Lower leg skin (tissue), 4 donors: ENCODE measurements around the gene NLRP14. TPM values are rescaled to one million over a fixed set of nuclear protein-coding genes. Genes with fewer than 3 reads are reported as not detected.

Experiments used
- DNase-seq, 2 donors: peaks; one replicate each; pipeline ENCODE4 v3.0.0-alpha.2; 2019; ENCODE audit warnings: low spot score in 2 of 2
- H3K4me3 ChIP-seq: fragments of 200-600 bp; sonication (generic); 2 replicates; pipeline ENCODE4 v1.5.1; 2017; ENCODE audit warnings: mild to moderate bottlenecking, low read depth; ENCODE audit not compliant: poor library complexity, severe bottlenecking
- CTCF ChIP-seq, 3 donors: fragments of 450-650 bp; IDR thresholded peaks; one replicate each; pipeline ENCODE4 v1.5.1; 2016; ENCODE audit warnings: antibody characterized with exemption in 3 of 3, mild to moderate bottlenecking in 3 of 3, moderate library complexity in 2 of 3
- POLR2A ChIP-seq, 2 donors: fragments of 450-650 bp; IDR thresholded peaks; one replicate each; pipeline ENCODE4 v1.6.1; 2016 to 2017; ENCODE audit warnings: antibody characterized with exemption in 2 of 2, mild to moderate bottlenecking in 1 of 2, moderate library complexity in 1 of 2
- WGBS, 2 donors: methylation state at CpG; one replicate each; pipeline ENCODE4 v1.1.5; 2018; 5-methylcytosine and 5-hydroxymethylcytosine counted together
- intact Hi-C: fragments of 100-400 bp; cut with DNase I; formaldehyde crosslinking; loops from one replicate; pipeline ENCODE4 v1.15.0; 2023; ENCODE audit warnings: low total_unique reads
- total RNA-seq, 4 donors: library from RNA; depleted of rRNA; stranded (reverse); fragments of >200 nt; gene quantifications; one replicate each; pipeline ENCODE4 v1.1.0, GENCODE V29; 2016

NLRP14 gene
- total RNA-seq, 4 donors from 2014 or later: 0.19 TPM; not detected in 3

GRCh38 chr11:7057641-7058040 lies 37.4 kb downstream of the NLRP14 start:
- 47 to 48% methylated on average over 2 of the region's 2 CpGs for WGBS, 2 donors
- no peak overlapping the region for H3K4me3 ChIP-seq
- intact Hi-C loops: no loop called here
- no peak for DNase-seq
- TF ChIP-seq CTCF (IDR thresholded peaks at IDR 0.05) (no peak), POLR2A (IDR thresholded peaks at IDR 0.05) (no peak)

GRCh38 chr11:7060868-7061267 lies 40.6 kb downstream of the NLRP14 start:
- TF ChIP-seq POLR2A (IDR thresholded peaks at IDR 0.05): no peak
- TF ChIP-seq CTCF (IDR thresholded peaks at IDR 0.05): no peak
- no peak for DNase-seq
- no peak overlapping the region for H3K4me3 ChIP-seq
- intact Hi-C loops: no loop called here
- WGBS, 2 donors: 73 to 82% methylated on average over 1 of the region's 1 CpG

GRCh38 chr11:7062534-7062933 lies 42.3 kb downstream of the NLRP14 start:
- 85 to 90% methylated on average over 2 of the region's 2 CpGs for WGBS, 2 donors
- TF ChIP-seq POLR2A (IDR thresholded peaks at IDR 0.05): no peak
- no peak for TF ChIP-seq CTCF (IDR thresholded peaks at IDR 0.05)
- intact Hi-C loops: no loop called here
- H3K4me3 ChIP-seq: no peak overlapping the region
- no peak for DNase-seq

DNA sequence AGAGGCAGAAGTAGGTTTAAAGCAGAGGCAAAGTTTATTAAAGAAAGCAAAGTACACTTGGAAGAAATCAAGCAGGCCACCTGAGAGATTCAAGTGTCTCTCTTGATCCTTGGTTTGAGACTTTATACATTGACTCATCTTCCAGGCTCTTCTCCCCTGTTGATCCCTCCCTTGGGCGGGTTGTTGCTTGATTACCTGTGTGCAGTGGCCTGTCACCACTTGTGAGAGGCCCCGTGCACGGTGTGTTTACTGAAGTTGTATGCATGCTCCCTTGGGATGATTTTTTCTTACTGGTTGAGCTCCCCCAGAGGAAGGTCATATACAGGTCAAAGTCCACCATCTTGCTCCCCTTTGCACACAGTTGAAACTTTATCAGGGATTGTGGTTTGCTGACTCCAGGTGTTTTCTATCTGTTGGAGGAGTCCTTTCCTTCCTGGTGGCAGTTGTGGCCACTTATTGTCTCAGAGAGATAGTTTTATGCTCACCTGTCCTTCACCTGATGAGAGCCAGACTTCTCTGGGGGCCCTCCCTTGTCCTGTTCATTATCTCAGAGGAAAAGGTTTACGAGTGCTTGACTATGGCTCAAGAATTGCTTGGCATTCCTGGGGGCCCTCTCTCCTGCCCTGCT lies 52.2 kb downstream of the NLRP14 start:
- no peak overlapping the region for H3K4me3 ChIP-seq
- TF ChIP-seq CTCF (IDR thresholded peaks at IDR 0.05) (no peak), POLR2A (IDR thresholded peaks at IDR 0.05) (no peak)
- DNase-seq: no peak
- WGBS, 2 donors: 40 to 51% methylated on average over 4 of the region's 4 CpGs
- intact Hi-C loops: no loop called here

DNA sequence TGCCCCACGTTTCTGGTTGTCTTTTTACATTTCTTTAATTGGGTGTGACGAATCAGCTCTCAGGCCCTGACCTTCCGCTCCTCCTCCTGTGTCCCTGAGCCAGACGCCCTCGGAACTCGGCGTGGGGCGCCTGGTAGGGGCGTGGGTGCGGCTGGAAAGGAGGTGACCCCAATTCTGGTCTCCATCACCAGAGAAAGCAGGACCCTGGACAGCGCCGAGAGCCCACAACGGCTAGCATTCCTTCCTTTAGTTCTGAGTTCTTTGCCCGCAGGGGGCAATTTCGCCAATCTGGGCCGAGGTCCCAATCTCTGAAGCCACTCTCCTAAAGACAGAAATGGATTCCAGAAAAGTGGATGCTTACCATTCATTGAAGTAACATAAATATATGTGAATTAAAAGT lies 56.8 kb downstream of the NLRP14 start:
- no peak for DNase-seq
- 61 to 77% methylated on average over 15 to 16 of the region's 16 CpGs for WGBS, 2 donors
- intact Hi-C loops: no loop called here
- no peak overlapping the region for H3K4me3 ChIP-seq
- TF ChIP-seq POLR2A (IDR thresholded peaks at IDR 0.05) (no peak), CTCF (IDR thresholded peaks at IDR 0.05) (no peak)

- WGBS, 2 donors: 82% methylated on average over 7 of the region's 7 CpGs
- intact Hi-C loops: no loop called here
- no peak overlapping the region for H3K4me3 ChIP-seq
- no peak for DNase-seq
- TF ChIP-seq CTCF (IDR thresholded peaks at IDR 0.05) (no peak), POLR2A (IDR thresholded peaks at IDR 0.05) (no peak)
These were observed 59.4 kb downstream of the NLRP14 start for GRCh38 chr11:7079545-7080135.
